ENCODE data around the gene SLC9A8. TPM values are rescaled to one million over a fixed set of nuclear protein-coding genes. Genes with fewer than 3 reads are reported as not detected.

Gene SLC9A8
- total and polyA plus RNA-seq, 9 of the 15 experiments (the other 6 are each of a cell fraction or from before 2014, with no cell fraction given), result 0.56 to 9.7 (median 5.0) TPM

DNA sequence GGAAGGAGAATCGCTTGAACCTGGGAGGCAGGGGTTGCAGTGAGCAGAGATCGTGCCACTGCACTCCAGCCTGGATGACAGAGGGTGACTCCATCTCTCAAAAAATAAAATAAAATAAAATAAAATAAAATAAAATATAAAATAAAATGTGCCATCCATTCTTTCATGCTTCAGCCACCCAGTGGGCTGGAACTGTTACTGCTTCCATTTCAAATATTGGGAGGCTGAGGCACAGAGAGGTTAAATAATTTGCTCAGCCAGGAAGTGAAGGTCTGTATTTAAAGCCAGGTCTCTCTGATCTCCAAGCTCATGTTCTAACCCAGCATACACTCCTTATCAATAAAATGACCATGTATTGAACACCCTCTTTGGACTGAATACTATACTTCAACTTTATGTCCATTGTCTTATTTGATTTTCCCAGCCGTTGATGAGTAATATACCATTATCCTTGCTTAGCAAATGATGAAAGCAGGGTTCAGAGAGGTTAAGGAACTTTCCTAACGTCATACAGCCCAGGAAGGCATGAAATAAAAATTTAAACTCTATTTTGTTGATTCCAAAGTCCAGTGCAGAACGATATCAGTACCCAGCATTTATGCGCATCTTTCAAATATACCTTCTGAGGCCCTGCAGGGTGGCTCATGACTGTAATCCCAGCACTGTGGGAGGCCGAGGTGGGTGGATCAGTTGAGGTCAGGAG is 25.8 kb upstream of the SLC9A8 start (continued):
- TF ChIP-seq MXD1 (CRISPR knock-in tag; IDR thresholded peaks at IDR 0.05; ENCODE audit: borderline replicate concordance, poor library complexity, severe bottlenecking) (no peak), FOXM1 (IDR thresholded peaks at IDR 0.05; ENCODE audit: low read depth) (no peak), FOXM1 (CRISPR knock-in tag; IDR thresholded peaks at IDR 0.05; ENCODE audit: low read depth) (no peak), ZFP36 (IDR thresholded peaks at IDR 0.05; ENCODE audit: low read depth, low read length, partially characterized antibody) (peak; percentile 6), EGR1 (conservative IDR thresholded peaks at IDR 0.05) (0 out of 2 replicates have a peak, but pooled peaks have one; percentile 24), KDM1A (IDR thresholded peaks at IDR 0.05) (peak; percentile 6 to 23; a peak in 1 of 4 replicates), RAD21 (CRISPR knock-in tag; conservative IDR thresholded peaks at IDR 0.05 in 1 of 2, IDR thresholded peaks at IDR 0.05 in 1 of 2) (peak in 1 of 2 experiments; percentile 26; a peak in 1 of 4 replicates)
- TF ChIP-seq, protein P1, sequence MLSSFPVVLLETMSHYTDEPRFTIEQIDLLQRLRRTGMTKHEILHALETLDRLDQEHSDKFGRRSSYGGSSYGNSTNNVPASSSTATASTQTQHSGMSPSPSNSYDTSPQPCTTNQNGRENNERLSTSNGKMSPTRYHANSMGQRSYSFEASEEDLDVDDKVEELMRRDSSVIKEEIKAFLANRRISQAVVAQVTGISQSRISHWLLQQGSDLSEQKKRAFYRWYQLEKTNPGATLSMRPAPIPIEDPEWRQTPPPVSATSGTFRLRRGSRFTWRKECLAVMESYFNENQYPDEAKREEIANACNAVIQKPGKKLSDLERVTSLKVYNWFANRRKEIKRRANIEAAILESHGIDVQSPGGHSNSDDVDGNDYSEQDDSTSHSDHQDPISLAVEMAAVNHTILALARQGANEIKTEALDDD (IDR thresholded peaks at IDR 0.05), result no peak

All from K562 (cell line).